GM19099 (cell line): ENCODE results near the gene SLX4IP.

Experiments used
- POLR2A ChIP-seq: IDR thresholded peaks from 3 replicates; pipeline ENCODE4 v1.6.1; 2011; ENCODE audit warnings: low read depth; ENCODE audit not compliant: insufficient read length; ENCODE audit errors: extremely low read depth

Gene SLX4IP

GRCh38 chr20:10495173-10495572 is 60.1 kb downstream of the SLX4IP start:
- TF ChIP-seq POLR2A = no peak

DNA sequence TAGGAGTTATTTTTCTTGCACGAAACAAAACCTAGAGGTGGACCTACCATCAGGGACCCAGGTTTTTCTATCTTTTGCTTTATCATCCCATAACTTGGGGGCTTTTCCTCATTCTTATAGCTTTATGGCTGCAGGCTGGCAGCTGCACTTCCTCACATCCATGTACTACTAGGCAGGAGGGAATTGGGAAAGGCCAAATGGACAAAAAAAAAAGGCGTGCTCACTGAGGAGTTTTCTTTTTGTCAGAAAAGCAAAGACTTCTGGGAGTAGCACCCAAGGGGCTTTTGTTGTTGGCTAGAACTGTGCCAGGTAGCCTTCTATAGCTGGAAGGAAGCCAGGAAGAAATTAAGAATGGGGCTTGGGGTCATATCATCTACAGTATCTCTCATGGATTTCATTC is 61.4 kb downstream of the SLX4IP start:
- TF ChIP-seq POLR2A = no peak

- no peak for TF ChIP-seq POLR2A
Observed at GRCh38 chr20:10497283-10497682, 62.2 kb downstream of the SLX4IP start.

DNA sequence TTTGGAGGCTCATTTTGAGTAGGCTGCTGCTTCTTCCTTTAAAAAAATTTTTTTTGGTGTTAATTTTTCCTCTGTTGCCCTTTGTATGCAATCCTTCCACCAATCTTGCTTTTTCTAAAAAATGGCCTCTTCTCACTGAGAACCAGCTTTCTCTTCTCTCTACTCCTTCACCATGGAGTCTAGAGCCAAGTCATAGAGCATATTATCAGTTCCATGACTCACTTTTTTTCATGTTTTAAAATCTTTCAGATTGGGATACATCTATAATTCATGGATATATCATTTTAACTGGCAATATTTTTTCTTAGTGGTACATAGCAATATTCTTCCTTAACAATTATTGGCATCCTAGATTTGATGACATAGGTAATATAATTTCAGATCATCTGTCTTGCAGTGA is 62.7 kb downstream of the SLX4IP start:
- no peak for TF ChIP-seq POLR2A

- no peak for TF ChIP-seq POLR2A
Observed at GRCh38 chr20:10498200-10498599, 63.1 kb downstream of the SLX4IP start.

DNA sequence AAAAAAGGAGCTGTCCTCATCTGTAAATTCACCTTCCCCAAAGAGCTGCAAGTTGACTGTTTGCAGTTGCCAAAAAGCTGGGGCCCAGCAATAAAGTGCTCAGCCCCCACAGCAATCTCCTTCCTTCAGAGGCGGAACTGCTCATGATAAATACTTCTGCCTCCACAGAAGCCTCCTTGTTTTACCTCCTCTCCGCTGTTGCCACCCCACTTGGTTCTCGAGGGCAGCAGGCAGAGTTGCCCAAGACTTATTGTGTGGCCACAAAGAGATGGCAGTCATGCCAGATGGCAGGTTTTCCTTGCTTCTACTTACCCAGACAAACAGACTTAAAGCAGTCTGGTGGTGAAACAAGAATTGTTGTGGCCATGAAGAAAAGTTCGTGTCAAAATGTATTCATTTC is 66.3 kb downstream of the SLX4IP start:
- TF ChIP-seq POLR2A = no peak

DNA sequence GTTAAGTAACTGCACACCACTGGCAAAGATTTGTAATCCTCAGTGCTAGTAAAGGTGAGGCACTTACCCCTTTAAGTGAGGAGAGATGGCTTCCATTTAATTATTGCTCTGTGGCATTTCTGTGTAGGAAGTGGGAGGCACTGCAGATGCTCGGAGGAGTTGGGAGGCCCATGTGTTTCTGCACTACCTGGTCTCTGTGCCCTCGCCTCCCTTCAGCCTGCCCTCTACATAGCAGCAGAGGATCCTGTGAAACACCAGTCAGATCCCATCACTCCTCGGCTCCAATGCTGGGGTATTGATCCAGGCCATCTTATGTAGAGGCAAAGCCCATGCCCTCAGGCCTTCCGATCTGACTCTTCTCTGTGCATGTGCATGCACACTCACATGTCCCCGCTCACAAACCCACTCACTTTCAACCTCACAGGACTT is 67.0 kb downstream of the SLX4IP start:
- TF ChIP-seq POLR2A = no peak

- TF ChIP-seq POLR2A = no peak
Observed at GRCh38 chr20:10504608-10504993, 69.5 kb downstream of the SLX4IP start.

DNA sequence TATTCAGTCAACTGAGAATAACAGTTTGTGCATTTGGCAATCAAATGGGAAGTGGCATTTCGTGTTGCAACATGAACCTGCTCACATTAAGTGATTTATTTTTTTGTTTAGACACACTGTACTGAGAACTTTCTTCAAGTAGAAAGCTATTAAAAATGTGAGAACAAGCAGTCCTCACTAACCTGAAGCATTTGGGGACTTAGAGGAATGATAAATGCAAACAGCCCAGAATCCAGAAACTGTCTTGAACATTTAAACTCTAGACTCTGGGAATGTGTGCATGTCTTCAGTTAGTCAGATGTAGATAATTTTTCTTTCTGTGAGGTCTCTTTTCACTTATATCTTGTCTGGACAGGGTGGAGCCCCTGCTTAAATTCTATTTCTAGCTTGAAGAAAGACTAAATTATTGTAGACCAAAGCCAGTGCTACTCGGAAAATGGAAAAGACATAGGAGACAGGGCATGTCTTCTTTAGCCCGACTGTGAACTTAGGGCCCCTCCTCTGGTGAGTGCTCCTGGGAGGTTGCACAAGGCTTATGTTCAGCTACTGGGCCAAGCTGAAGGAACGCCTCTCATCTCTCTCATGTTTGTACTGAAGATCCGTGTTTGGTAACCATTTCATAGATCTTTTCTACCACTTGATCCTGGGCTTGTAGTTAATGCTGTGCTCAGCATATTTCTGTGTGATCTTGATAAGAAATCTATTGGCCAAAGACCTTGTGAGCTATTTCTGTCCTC is 70.1 kb downstream of the SLX4IP start:
- TF ChIP-seq POLR2A = no peak

GRCh38 chr20:10505827-10506226 is 70.7 kb downstream of the SLX4IP start:
- no peak for TF ChIP-seq POLR2A

GRCh38 chr20:10507052-10507451 is 71.9 kb downstream of the SLX4IP start:
- TF ChIP-seq POLR2A = no peak

DNA sequence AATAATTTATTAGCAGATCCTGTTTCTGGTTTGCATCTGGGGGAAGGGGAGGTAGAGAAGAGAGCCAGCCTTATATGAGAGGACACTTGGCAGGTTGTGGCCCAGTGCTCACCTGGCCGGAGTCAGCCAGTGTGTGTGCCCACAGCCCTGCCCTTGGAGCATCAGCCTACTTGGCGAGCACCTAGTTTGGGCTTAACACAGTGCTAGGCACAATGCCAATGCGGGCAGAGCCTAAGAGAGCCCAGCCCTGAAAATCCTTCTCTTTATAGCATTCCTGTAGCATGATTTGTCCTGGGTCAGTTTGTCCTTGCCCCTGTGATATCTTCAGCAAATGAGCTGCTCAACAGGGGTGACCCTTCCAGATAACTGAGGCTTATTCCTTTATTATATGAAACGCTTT is 73.0 kb downstream of the SLX4IP start:
- TF ChIP-seq POLR2A = no peak

DNA sequence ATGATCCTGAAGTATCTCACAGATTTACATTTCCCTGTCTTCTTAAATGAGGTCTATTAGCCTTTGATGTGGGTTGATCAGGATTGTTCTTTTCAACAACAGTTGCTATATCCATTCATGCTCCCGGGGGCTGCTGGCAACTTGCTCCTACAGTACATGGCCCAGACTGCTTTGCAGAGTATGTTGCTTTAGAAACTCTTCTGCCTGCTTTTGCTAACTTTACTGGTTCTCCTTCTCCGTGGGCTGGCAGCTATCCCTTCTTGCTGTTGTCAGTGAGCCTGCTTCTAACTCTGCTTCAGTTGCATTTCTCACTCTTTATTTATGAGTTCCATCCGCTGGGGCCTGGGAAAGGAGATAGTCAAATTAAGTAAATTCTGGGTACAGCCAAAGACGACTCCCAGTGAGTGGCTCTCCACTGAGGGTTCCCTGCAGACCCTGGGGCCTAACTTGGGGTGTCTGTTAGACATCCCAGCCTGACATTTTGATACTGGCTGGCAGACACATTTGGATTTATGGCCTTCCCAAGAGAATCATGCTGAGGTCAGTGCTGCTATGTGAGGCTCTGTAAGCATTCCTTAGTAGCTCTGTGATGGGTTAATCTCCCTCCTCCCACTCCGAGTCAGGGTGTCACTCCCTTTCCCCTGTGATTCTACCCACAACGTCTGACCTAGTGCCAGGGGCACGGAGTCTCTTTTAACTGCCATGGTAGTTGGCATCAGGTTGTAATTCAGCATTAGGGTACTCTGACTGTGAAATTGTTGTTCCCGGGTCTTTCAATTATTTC is 73.6 kb downstream of the SLX4IP start:
- TF ChIP-seq POLR2A = no peak

DNA sequence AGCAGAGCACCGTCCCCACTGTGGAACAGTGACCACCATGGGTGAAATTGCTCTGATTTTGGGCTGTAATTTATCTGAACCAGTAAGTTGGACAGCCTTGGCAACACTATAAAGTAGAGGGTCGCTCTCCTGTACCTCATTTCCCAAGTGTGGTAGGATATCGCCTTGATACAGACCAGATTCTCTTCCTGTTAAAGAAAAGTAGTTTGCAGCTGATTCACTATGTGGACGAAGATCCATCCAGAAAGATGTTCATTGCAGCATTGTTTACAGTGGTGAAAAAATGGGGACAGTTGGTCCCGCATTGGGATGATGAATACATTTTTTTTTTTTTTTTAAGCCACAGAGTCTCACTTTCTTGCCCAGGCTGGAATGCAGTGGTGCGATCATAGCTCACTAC is 74.3 kb downstream of the SLX4IP start:
- no peak for TF ChIP-seq POLR2A

DNA sequence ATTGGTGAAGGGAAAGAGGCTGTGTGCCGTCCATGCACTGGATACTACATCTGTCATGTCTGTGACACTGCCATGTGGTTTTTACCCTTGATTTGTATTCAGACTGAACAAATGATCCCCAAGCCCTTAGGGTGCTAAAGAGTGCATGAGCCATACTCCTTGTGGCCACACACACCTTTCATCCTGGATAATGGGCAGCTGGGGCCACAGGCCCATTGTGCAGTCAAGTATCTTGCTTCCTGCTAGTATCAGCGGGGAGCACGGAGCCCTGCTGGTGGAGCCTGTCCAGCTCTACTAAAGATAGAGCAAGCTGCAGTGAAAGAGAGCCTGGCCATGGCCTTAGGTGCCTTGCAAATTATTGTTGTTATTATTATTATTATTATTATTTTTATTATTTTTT is 75.1 kb downstream of the SLX4IP start:
- no peak for TF ChIP-seq POLR2A

GRCh38 chr20:10511170-10511508 is 76.0 kb downstream of the SLX4IP start:
- TF ChIP-seq POLR2A = no peak
